Activated T-cell treated with anti-CD3 and anti-CD28 coated beads for 1 hour (primary cell): ENCODE results near the gene DACT2.
"Not testable (repeated sequence)": the region's sequence is repeated elsewhere in the genome, so short reads cannot be mapped to it uniquely, and the experiment has no call there.

Experiments
- DNase-seq: peaks from one replicate; pipeline ENCODE4 v3.0.0-alpha.2; 2020; ENCODE audit warnings: low read depth

DACT2 gene, protein sequence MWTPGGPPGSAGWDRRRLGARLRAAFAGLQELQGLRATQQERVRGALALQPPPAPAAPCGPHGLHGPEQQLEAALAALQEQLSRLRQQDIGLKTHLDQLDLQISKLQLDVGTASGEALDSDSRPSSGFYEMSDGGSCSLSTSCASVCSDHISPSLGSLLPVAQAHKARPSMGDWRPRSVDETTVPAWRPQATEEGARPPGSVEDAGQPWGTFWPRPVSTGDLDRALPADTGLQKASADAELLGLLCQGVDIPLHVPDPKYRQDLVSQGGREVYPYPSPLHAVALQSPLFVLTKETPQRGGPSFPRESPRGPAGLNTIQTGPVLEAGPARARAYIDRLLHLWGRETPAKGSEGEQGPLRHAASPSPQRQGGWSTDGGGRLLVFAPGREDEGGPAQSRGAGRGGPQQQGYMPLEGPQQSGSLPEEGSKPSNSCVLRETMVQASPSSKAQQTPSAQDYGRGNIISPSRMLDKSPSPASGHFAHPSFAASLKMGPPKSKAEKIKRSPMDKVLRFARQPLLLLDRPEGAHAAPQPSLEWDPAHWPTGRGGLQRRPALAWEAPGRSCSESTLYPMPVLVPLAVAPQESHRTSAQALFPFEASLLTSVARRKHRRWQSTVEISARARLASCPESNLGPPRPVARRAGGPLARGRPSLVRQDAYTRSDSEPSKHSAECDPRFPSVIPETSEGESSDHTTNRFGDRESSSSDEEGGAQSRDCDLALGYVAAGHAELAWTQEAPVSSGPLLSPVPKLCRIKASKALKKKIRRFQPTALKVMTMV

DNA sequence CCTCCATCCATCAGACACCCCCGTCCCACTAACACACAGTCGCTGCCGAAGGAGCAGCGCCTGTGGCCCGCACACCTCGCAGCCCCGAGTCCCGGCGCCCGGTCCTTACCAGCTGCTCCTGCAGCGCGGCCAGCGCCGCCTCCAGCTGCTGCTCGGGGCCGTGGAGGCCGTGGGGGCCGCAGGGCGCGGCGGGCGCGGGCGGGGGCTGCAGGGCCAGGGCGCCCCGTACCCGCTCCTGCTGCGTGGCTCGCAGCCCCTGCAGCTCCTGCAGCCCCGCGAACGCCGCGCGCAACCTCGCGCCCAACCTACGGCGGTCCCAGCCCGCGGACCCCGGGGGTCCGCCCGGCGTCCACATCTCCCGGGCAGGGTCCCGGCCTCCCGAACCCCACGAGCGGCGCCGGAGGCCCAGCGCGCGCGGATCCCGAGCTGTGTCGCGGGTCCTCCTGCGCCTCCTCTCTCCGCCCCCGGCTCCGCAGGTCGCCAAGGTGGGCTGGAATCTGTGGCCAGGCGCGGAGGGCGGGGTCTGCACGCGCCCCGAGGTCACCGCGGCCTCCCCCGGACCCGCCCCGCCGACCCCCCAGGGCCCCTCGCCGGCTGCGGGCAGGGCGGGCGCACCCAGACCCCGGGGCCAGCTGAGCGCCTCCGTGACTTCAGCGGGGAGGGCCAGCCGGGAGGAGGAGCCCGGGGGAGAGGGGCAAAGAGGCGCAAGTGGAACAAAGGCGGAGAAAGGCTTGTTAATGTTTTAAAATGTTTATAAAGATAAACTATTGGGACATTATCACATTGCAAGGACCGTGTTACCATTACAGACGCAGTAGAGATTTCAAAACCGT, at the start of gene DACT2:
DACT2 (minus strand) TSS at position 499 of the 833 bp plus-strand sequence; CDS start at position 355, 144 bp downstream.
- DNase-seq: no peak

DNA sequence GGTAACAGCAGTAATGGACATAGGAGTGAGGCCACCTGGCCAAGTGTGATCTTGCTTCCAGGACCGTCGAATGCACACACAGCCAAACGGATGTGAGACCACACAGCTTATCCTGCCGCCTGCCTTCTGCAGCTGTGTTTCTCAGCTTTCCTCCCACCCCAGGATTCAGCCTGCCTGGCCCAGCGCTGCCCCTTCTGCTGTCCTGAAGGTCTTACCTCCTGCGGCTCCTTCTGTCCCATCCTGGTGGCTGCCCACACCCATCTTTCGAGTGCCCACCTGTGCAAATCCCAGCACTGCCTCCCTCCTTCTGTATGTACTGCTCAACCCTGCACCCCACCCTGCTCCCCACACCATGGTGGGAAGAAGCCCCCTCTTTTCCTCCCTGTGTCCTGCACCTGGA, 49.4 kb upstream of the DACT2 start:
- DNase-seq: no peak

DNA sequence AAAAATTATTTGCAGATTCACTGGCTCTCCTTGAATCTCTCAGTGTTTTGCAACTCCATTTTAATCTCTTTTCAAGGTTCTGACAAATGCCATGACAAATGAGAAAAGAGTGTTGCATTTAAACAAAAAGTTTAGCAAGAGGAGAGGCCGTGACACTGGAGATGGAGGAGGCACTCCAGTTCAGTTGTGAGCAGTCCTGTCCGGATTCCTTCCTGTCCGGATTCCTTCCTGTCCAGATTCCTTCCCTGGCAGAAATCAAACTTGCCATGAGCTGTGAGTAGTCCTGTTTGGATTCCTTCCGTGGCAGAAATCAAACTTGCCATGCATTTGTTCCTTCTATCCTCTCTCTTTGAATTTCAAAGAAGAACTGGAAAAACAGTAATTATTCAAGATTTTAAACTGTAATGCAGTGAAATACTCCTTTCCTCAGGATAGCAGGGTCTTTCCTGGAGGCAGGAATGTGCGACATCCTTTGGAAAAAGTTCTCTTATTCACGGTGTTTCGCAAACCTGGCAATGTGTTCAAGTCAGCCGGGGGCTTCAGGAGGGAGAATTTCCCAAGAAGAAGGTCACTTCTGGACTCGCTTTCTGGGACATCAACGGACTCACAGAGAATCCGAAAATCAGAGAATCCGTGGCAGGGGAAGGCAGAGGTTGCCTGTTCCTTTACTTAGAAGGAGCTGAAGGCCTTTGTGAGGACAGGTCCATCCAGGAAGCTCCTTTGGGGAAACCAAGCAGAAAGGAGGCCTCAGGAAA, 48.7 kb upstream of the DACT2 start:
- DNase-seq: no peak

DNA sequence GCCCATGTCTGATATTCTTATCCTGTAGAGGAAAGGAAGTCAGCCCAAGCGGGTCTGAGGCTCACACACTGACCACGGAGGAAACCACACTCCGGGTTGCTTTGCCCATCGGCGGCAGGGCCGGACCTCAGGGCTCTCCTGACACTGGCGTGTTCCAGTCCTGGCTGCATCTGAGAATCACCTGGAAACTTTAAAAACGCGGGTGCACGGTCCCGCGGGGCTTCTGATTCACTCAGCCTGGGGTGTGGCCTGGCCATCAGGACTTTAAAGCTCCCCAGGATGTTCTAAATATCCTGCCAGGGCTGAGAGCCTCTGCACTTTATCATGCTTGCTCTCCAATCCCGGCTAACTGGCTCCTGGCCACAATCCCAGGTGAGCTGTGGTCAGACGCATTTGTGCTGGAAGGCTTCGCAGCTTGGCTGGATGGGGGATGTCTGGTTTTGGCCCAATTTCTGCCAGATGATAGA, 47.7 kb upstream of the DACT2 start:
- DNase-seq: no peak

DNA sequence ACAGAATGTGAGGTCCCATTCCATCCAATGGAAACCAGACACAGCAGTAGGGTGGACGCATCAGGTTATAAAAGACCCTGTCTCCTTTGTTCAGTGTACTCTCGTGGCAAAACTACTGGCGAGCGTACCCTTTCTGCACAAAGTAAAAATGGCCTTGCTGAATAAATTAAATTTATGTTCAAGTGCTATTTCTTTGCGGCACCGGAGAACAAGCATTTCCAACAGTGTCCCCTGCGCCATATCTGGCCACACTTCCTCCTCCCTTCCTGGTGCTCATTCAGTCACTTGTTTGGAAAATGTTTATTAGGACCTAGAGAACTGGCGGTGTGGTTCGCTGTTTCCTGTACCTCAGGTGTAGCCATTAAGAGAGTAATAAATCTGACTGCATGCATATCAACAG, 46.9 kb upstream of the DACT2 start:
- DNase-seq: no peak

DNA sequence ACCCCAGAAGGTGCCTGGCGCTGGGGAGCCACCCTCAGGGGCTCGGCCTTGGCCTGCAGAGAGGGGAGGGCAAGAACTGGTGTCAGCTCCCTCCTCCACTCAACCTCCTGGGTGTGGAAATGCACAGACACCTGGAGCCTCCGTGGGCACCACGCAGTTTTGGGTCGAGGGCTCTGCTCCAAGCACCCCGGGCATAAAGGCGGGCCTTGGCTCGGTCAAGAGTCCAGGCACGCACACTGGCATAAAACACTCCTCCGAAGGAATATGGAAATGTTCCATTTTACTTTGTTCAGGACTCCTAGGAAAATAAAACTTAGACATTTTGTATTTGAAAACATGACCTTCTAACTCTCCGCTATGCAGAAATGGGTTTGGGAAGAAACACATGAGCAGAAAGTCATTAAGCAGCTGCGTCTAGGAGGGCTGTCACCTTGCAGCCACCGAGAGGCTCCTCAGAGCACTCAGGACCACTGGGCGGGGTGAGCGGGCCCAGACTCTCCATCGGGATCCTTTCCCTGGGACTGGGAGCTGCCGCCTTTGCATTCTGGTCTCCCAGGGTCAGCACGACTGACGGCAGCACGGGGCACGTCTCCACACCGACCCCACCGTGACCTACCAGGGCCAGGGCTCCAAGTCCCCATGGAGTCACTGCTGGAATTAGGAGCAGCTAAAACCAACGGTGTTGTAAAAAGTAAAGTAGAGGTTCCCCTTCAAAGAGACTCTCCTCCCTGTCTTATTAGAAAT, 46.0 kb upstream of the DACT2 start:
- no peak for DNase-seq

DNA sequence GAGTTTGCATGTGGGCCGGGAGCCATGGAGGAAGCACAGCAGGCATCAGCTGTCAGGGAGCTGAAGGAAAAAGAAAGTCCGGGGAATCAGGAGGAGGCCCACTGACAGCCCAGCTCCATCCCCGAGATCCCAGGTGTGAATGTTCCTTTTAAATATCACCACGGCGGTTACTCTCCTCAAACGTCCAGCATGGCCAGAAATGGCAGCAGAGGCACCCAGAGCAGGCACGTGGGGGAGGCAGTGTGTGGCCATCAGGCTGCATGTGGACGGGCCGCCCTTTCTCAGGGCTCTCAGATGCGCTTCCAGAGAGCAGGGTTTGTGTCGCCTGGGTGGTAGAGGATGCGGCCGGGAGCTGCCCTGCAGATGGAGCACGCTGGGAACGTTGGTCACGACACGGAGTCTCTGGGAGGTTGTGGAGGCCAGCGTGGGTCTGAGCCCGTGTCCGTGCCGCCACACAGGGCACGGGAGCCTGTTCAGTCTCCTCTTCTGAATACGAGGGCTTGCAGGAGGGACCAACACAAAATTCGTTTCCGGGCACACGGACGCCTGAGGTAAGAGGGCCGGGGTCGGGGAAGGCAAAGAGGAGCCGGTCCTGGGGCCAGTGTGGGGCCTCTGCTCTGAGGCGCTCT, 45.3 kb upstream of the DACT2 start:
- no peak for DNase-seq

DNA sequence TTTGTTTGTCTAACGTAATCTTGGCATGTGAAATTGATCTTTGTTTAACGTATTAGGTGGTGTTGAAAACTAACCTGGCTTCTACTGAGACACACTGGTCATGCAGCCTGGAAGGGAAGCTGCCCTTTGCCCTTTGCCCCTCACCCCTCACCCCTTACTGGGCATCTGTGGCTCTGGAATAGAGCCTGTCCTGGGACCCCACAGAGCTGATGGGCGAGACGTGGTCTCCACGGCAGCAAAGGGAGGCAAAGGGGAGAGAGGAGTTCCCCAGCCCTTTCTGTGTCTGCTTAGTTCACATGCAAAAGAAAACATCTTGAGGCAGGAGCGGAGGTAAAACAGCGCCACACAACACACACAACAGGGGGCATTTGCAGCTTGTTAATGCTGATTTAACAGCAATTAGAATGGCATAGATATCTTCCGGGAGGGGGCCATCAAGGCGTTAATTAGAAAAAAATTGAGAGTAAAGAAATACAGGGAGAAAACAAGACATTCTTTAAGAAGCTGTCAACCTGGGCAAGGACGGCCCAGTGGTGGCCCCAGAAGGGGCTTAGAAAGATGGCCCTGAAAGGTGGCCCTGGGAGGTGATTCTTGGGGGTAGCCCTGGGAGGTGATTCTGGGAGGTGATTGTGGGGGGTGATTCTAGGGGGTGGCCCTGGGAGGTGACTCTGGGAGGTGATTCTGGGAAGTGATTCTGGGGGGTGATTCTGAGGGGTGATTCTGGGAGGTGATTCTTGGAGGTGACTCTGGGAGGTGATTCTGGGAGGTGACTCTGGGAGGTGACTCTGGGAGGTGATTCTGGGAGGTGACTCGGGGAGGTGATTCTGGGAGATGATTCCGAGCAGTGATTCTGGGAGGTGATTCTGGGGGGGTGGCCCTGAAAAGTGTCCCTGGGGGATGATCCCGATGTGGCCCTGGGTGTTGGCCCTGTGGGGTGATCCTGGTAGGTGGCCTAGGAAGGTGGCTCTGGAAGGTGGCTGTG, 44.5 kb upstream of the DACT2 start:
- no peak for DNase-seq

DNA sequence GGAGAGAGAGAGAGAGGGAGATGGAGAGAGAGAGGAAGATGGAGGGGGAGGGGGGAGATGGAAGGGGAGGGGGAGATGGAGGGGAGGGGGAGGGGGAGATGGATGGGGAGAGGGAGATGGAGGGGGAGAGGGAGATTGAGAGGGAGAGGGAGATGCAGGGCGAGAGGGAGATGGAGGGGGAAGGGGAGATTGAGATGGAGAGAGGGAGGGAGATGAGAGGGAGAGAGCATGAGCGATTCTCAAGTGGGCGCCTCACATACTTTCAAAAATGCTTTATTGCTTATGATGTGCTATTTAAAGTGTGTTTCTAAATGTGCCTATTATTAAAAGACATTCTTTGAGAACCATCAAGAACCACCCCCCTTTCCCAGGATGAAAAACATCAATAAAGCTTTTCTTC, 43.7 kb upstream of the DACT2 start:
- no peak for DNase-seq

DNA sequence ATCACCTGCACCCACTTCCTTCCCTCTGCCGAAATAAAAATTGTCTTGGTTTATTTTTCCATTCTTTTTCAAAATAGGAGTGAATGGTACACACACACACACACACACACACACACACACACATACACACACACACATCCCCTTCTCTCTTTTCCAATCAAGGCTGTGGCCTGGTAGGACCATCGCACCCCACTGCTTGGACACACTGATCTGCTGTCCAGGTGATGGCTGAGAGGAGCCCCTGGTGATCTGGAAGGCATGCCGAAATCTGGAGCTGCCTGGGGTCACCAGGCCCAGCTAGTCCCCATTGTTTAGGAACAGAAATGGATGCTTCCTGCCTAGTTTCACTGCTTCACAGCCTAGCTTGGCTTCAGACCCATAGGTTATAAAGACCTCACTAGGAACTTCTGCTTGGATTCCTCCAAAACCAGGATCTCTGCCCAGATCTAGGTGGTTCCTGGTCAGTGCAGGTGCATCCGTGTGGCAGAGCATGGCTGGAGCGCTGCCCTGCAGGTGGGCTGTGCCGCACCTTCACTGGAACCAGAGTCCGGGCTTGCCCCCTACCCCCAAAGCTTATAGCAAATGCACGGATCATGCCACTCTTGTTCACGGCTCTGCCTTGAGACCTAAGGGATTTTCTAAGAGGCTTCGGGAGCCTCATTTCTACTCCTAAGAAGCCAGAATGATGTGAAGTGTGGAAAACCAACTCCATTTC, 42.9 kb upstream of the DACT2 start:
- no peak for DNase-seq

DNA sequence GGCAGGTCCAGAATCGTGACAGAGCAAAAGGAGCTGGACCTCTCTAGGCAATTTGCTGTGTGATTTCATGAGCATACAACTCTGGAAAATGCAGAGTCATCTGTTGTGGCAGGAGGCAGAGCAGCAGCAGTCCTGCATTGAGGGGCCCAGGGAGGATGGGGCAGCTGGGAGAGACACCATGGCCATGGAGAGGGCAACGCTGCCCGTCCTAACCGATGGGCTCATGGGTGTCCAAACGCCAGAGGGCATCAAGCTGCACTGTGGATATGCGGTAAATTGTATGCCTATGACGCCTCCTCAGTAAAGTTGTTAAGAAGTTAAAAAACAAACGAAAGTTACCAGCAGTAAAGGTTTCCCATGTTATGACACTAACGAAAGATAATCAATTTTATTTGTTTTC, 42.2 kb upstream of the DACT2 start:
- no peak for DNase-seq

DNA sequence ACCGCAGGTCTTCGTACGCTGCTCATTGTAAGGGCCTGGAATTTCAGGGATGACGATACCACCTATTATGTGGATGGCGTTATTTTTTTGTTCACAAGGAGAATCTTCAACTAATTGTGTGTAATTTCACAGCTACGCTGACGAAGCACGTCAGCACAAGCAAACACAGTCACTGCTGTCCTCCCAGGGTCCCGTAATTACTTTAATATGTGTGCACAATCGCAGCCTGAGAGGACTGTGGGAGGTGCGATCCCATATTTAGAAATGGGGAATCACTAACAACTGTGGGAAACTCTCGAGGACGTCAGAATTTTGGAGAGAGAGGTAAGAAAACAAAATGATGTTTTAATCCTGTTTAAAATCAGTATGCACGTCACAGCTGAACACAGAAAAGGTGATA, 40.2 kb upstream of the DACT2 start:
- DNase-seq: no peak

DNA sequence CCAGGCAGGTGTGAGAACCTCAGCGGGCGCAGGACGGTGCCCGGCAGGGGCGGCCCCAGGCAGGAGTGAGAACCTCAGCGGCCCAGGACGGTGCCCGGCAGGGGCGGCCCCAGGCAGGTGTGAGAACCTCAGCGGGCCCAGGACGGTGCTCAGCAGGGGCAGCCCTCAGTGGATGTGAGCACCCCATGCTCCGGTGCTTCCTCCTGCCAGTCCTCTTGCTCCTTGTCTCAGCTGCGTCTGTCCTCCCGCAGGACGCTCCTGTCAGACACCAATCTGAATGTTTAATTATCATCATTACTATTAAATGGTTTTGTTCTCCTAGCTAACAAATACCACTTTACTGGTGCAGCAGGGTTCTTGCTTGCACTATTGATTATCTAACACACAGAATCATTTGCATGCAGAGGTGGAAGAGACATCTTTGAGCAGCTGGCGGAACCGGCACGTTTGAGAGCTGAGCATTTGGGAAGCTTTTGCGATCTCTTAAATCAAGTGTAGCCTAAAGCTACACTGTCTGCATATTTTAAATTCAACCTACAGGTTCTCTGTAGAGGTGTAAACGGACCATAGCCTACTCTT, 39.4 kb upstream of the DACT2 start:
- DNase-seq: no peak

DNA sequence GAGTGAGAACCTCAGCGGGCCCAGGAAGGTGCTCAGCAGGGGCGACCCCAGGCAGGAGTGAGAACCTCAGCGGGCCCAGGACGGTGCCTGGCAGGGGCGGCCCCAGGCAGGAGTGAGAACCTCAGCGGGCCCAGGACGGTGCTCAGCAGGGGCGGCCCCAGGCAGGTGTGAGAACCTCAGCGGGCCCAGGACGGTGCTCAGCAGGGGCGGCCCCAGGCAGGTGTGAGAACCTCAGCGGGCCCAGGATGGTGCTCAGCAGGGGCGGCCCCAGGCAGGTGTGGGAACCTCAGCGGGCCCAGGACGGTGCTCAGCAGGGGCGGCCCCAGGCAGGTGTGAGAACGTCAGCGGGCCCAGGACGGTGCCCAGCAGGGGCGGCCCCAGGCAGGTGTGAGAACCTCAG, 37.3 kb upstream of the DACT2 start:
- not testable (repeated sequence) for DNase-seq

DNA sequence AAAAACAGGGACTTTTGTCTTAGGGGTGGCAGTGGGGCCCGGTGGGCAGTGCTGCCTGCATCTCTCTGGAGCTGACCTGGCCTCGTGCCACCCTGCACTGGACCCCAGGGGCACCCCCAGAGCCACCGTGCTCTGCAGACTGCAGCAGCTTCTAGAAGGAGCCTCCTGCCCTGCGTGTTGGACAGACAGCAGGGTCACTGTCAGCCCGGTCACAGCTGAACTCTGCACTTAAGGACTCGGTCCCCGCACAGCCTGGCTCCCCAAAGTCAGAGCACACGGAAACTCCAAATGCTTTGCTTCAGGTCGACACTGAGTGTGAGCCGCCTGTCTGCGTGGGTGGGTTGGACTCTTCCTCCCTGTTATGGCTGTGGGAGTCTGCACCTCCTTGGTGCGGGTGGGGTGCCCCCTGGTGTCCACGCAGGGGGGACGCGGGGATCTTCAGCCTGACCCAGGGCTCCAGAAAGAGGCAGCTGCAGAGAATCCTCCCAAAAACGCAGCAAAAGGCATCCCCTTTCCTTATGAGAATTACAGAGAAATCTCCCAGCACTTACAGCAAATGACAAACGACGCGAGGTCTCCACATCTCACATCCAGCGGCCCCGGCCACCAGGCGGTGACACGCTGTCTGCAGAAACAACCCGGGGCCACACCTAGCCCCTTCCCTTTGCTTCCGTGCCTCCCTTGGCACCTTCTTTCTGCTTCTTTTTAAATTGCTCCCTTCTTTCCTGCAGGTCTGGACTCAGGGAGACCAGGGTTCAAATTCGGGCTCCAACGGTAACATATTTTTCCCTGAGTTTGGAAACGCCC, 36.3 kb upstream of the DACT2 start:
- no peak for DNase-seq

DNA sequence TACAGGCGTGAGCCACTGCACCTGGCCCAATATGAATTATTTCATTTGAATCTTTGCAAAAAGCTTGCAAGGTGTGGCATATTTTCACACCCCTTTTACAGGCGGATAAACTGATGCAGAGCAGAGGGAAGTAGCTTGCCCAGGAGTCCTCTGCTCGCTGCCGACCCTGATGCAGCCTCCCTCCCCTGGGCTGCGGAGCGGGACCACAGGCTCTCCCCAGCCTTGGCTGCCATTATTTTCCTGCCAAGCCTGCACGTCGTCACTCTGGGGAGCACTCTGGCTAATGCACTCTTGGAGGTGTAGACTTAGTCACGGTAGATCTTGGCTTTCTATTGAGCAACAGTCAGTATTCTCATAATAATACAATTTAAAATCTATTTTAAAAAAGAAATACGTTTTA, 34.8 kb upstream of the DACT2 start:
- no peak for DNase-seq

DNA sequence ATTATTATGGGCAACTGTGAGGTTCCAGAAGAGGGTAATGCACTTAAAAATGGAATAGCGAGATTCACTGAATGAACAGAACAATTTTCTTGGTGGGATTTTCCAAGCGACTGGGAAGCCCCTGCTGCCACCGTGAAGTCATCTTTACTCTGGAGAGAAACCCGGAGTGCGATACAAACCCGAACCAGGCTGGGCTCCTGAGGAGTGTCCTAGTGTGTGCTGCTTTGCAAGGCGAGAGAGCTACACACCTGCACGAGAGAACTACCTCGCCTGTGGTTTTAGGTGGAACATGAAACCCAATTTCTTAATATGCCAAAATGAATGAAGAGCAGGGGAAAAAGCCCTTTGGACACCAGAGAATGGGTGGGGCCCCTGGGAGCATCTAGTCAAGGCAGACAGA, 33.5 kb upstream of the DACT2 start:
- DNase-seq: no peak
